Common myeloid progenitor, CD34-positive (primary cell): ENCODE data around the gene SYNGR3.
A peak's percentile ranks its signal among the peaks of the same experiment; 100 is the strongest.

Experiments
- CTCF ChIA-PET: fragments of 350-600 bp; sonication (Branson Sonifier 250); formaldehyde crosslinking; loops from one replicate; lab custom pipeline; 2021; ENCODE audit warnings: antibody characterized with exemption; lab: Charles Lee
- POLR2A ChIA-PET: fragments of 350-600 bp; sonication (Branson Sonifier 250); formaldehyde crosslinking; loops from one replicate; lab custom pipeline; 2021; ENCODE audit warnings: antibody characterized with exemption; lab: Charles Lee
- DNase-seq, 3 donors: peaks; one replicate each; pipeline versions ENCODE4 v3.0.0 to v3.0.0-alpha.2; 2013
- H3K27ac ChIP-seq, 2 experiments: 1 replicate in 1 of 2; 2 replicates in 1 of 2; pipeline ENCODE4 v1.7.0; 2013; ENCODE audit warnings: inconsistent platforms in 2 of 2, low read length in 2 of 2, mild to moderate bottlenecking in 2 of 2, low read depth in 1 of 2, moderate library complexity in 1 of 2; ENCODE audit not compliant: severe bottlenecking in 2 of 2, insufficient read depth in 1 of 2, poor library complexity in 1 of 2
- H3K27me3 ChIP-seq, 5 experiments: replicated peaks in 2 of 5; 1 replicate in 3 of 5; 2 replicates in 2 of 5; pipeline versions ENCODE4 v1.6.1 to v1.7.0; 2013; ENCODE audit warnings: low read length in 4 of 5, mild to moderate bottlenecking in 2 of 5, moderate library complexity in 2 of 5, inconsistent platforms in 1 of 5; ENCODE audit not compliant: insufficient read depth in 5 of 5, control insufficient read depth in 4 of 5
- H3K36me3 ChIP-seq, 4 experiments: 1 replicate in 2 of 4; 2 replicates in 2 of 4; pipeline versions ENCODE4 v1.6.1 to v1.7.0; 2013; ENCODE audit warnings: low read length in 3 of 4, control low read depth in 1 of 4, mild to moderate bottlenecking in 1 of 4; ENCODE audit not compliant: control insufficient read depth in 4 of 4, insufficient read depth in 4 of 4
- H3K4me1 ChIP-seq, 4 experiments: 1 replicate in 3 of 4; 2 replicates in 1 of 4; pipeline versions ENCODE4 v1.6.1 to v1.7.1; 2013; ENCODE audit warnings: low read length in 3 of 4, mild to moderate bottlenecking in 3 of 4, control low read depth in 1 of 4, inconsistent platforms in 1 of 4, moderate library complexity in 1 of 4; ENCODE audit not compliant: control insufficient read depth in 4 of 4, insufficient read depth in 4 of 4; ENCODE audit errors: control extremely low read depth in 1 of 4
- H3K4me3 ChIP-seq, 7 experiments: 1 replicate in 4 of 7; 2 replicates in 3 of 7; pipeline versions ENCODE4 v1.5.1 to v1.7.0; 2013; ENCODE audit warnings: mild to moderate bottlenecking in 7 of 7, low read length in 6 of 7, moderate library complexity in 6 of 7, inconsistent platforms in 2 of 7, low read depth in 2 of 7, control low read depth in 1 of 7; ENCODE audit not compliant: insufficient read depth in 4 of 7, control insufficient read depth in 1 of 7; ENCODE audit errors: extremely low read depth in 1 of 7
- H3K9me3 ChIP-seq, 5 experiments: 1 replicate in 4 of 5; 2 replicates in 1 of 5; pipeline versions ENCODE4 v1.6.1 to v1.7.1; 2013; ENCODE audit warnings: low read length in 4 of 5, mild to moderate bottlenecking in 2 of 5, inconsistent platforms in 1 of 5, low read depth in 1 of 5, moderate library complexity in 1 of 5; ENCODE audit not compliant: control insufficient read depth in 4 of 5, insufficient read depth in 2 of 5; ENCODE audit errors: control extremely low read depth in 1 of 5
- WGBS: methylation state at CpG from one replicate; pipeline ENCODE4 v1.1.5; 2013; ENCODE audit not compliant: insufficient coverage; 5-methylcytosine and 5-hydroxymethylcytosine counted together

Gene SYNGR3

DNA sequence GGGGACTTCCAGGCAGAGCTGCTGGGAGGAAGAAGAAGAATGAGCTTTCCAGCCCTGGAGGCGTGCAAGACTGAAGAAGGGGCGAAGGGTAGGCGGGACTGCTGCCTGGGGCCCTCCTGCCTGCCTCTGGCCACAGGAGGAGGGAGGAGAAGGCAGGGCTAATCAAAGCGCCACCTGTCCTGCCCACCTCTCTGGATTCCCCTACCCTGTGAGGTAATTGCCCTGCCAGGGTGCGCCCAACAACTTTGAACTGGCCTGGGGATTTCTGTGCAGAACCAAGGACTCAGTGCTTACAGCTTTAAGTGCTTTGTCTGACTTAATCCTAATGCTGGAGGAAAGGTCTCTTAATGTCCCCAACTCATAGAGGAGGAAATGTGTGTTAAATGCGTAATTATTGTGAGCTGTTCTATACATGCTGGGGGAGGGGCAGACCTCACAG, 8.4 kb upstream of the SYNGR3 start, which contains the start of gene NOXO1:
NOXO1 (minus strand) TSS at position 72 of the 439 bp plus-strand sequence. CDS start 290 bp downstream, outside the sequence.
- ChIA-PET POLR2A (interaction anchor here (0.6 kb wide), 1 partner anchor 267 kb away, joined by 3 read pairs; no protein-coding TSS in a partner anchor), CTCF (interaction anchor here (0.9 to 1.4 kb wide), 3 partner anchors 10 to 23 kb away, joined by 3 to 5 read pairs (median 4); partner anchors contain the start of gene TBL3)
- Histone ChIP-seq H3K27me3 (peaks cover 0 to 64% (median 33%) of the 10 kb centered on the region in 5 experiments), H3K4me3 (no peak within 1 kb of the TSS), H3K36me3 (peaks cover 2 to 40% (median 27%) of the 10 kb centered on the region in 4 experiments), H3K4me1 (peaks cover 0 to 29% (median 24%) of the 10 kb centered on the region in 4 experiments), H3K27ac (no peak within 1 kb of the TSS), H3K9me3 (peaks cover 0 to 3% (median 0%) of the 10 kb centered on the region in 5 experiments)
- DNase-seq, result no peak
- WGBS, result 32% methylated on average over 6 of the region's 6 CpGs

DNA sequence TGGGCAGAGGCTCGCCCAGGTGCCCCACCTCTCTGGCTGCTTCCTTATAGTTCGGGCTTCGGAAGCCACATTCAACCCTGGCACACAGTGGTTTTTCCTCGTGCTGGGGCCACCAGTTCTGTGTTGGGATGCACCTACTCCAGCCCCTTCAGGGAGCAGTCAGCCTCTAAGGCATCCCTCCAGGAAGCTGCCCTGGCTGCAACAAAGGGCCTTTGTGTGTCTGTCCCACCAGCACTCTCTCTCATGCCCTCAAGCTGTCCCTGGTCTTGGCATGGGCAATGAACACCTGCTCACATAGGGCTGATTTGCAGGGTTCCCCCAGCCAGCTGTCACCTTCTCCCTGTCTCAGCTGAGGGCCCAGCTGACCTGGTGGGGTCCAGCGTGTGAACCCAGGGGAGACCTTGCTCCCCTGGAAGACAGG, 7.7 kb upstream of the SYNGR3 start:
- Histone ChIP-seq H3K27me3 (peaks cover 0 to 64% (median 33%) of the 10 kb centered on the region in 5 experiments), H3K27ac (no peak overlapping the region), H3K4me3 (no peak overlapping the region), H3K9me3 (peaks cover 0 to 3% (median 0%) of the 10 kb centered on the region in 5 experiments), H3K36me3 (peaks cover 0 to 40% (median 25%) of the 10 kb centered on the region in 4 experiments), H3K4me1 (peaks cover 0 to 29% (median 24%) of the 10 kb centered on the region in 4 experiments)
- DNase-seq, result no peak
- CTCF ChIA-PET, result interaction anchor here (1.1 to 1.4 kb wide), 2 partner anchors 10 to 15 kb away, joined by 3 to 5 read pairs; partner anchors contain the start of gene TBL3
- POLR2A ChIA-PET, result no interaction called here
- WGBS, result 72% methylated on average over 4 of the region's 5 CpGs

DNA sequence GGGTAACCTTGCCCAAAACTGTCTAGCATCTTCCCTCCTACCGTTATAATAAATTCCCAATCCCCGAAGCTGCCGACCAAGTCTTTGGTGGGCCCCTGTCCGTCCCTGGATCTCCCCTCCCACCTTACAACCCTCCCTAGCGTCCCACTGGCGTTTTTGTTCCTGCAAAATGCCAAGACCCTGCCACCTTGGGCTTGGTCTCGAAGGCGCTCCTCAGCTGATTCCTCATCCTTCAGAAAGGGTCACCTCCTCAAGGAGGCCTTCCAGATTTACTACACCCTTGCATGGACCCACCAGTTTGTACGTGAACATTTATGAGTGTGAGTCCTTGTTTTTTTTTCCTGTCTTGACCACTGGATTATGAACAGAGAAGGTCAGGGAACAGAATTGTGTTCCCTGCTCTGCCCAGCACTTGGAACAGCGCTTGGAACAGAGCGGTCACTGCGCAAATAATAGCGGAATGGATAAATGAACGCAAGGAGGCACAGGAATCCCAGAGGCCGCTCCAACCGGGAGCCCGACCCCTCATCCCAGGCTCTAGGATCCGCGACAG, 6.7 kb upstream of the SYNGR3 start:
- peaks cover 0 to 29% (median 24%) of the 10 kb centered on the region in 4 experiments for H3K4me1 ChIP-seq
- POLR2A ChIA-PET, result interaction anchor here (0.6 kb wide), 1 partner anchor 18 kb away, joined by 4 read pairs; the partner anchor contains the start of gene RPS2
- H3K27ac ChIP-seq, result no peak overlapping the region
- H3K36me3 ChIP-seq, result peaks cover 0 to 32% (median 22%) of the 10 kb centered on the region in 4 experiments
- H3K9me3 ChIP-seq, result no peaks in the 10 kb centered on the region
- peak overlapping the region in 6 of 7 experiments; percentile 63 to 82 (median 72) for H3K4me3 ChIP-seq
- WGBS, result 42% methylated on average over 16 of the region's 19 CpGs
- H3K27me3 ChIP-seq, result peaks cover 0 to 59% (median 33%) of the 10 kb centered on the region in 5 experiments
- DNase-seq, result no peak
- CTCF ChIA-PET, result interaction anchor here (1.1 kb wide), 1 partner anchor 21 kb away, joined by 4 read pairs; no protein-coding TSS in a partner anchor

DNA sequence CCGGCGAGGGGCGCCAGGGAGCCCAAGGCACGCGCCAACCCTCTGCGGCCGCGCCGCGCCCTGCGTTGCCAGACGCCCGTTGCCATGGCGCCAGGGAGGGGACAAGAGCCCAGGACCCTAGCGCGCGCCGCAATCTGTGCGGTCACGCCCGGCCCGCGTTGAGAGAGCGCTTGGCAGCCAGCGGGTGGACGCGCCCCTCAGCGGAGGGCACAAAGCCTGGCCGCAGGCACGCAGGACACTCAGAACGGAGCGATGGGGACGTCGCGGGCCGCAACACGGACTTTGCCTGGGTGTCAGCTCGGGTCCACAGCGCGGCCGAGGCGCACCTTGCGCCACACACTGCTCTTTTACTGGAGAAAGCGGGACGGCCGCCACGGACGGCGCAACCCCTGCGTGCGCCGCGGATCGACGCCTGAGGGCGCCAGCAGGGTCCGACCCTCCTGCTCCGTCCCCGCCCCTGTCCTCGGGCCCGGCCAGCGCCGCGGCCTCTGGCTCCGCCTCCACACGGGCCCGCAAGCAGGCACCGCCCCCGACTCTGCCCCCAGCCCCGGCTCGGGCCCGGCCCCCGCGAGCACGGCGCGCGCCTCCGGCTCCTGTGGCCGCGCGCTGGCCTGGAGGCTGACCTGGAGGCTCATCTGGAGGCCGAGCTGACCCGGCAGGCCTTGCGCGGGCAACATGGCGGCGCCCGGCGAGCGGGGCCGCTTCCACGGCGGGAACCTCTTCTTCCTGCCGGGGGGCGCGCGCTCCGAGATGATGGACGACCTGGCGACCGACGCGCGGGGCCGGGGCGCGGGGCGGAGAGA, 6.0 kb upstream of the SYNGR3 start, which contains the start of gene GFER:
GFER (plus strand) TSS at position 650 of the 803 bp plus-strand sequence; CDS start at position 676, 26 bp downstream.
- POLR2A ChIA-PET, result interaction anchor here (0.6 to 1.4 kb wide), 2 partner anchors 13 to 19 kb away, joined by 3 to 4 read pairs; partner anchors contain the start of gene RPS2
- WGBS, result under 1% methylated on average over 92 of the region's 109 CpGs
- Histone ChIP-seq H3K9me3 (no peaks in the 10 kb centered on the region), H3K4me3 (peak within 1 kb of the TSS; percentile 63 to 82 (median 73)), H3K4me1 (peaks cover 0 to 29% (median 24%) of the 10 kb centered on the region in 4 experiments), H3K27me3 (peaks cover 0 to 59% (median 37%) of the 10 kb centered on the region in 5 experiments), H3K27ac (peak within 1 kb of the TSS in 1 of 2 experiments; percentile 54), H3K36me3 (peaks cover 0 to 25% (median 17%) of the 10 kb centered on the region in 4 experiments)
- DNase-seq, result peak; percentile 70 to 85 (median 79)
- CTCF ChIA-PET, result interaction anchor here (1.1 kb wide), 1 partner anchor 20 kb away, joined by 4 read pairs; no protein-coding TSS in a partner anchor

DNA sequence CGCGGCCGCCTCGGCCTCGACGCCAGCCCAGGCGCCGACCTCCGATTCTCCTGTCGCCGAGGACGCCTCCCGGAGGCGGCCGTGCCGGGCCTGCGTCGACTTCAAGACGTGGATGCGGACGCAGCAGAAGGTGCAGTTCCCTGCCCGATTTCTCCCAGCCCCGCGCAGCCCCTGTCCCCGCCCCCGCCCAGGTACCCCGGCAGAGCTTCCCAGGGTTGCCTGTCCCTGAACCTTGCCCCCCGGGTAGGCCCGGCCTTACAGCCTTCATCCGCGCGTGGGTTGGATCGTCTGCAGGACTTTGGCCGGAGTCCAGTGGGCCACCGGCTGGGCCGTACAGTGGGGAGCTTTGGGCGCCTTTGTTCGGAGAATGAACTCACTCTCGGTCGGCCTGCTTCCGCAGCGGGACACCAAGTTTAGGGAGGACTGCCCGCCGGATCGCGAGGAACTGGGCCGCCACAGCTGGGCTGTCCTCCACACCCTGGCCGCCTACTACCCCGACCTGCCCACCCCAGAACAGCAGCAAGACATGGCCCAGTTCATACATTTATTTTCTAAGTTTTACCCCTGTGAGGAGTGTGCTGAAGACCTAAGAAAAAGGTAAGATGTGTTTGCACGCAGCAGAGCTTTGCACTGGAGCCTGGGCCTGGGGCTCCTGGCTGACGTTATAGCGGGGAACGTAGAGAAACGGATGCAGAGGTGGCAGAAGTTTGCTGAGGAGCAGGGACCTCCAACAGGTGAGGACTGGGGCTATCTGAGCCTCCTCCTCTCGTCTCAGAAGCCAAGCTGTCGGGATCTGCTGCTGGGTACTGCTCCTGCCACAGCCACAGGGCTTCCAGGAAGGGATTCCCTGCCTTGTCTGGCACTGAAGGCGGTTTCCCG, 5.2 kb upstream of the SYNGR3 start:
- peaks cover 0 to 28% (median 22%) of the 10 kb centered on the region in 4 experiments for H3K4me1 ChIP-seq
- H3K9me3 ChIP-seq, result no peaks in the 10 kb centered on the region
- CTCF ChIA-PET, result interaction anchor here (0.9 to 1.7 kb wide), 4 partner anchors 14 to 19 kb away, joined by 4 to 10 read pairs (median 4); no protein-coding TSS in a partner anchor
- H3K27ac ChIP-seq, result peak overlapping the region in 1 of 2 experiments; percentile 54
- peaks cover 0 to 59% (median 37%) of the 10 kb centered on the region in 5 experiments for H3K27me3 ChIP-seq
- H3K4me3 ChIP-seq, result peak overlapping the region; percentile 63 to 82 (median 73)
- DNase-seq, result no peak
- peaks cover 0 to 22% (median 16%) of the 10 kb centered on the region in 4 experiments for H3K36me3 ChIP-seq
- 14% methylated on average over 56 of the region's 58 CpGs for WGBS
- POLR2A ChIA-PET, result interaction anchor here (0.6 to 1.4 kb wide), 2 partner anchors 13 to 20 kb away, joined by 3 to 4 read pairs; partner anchors contain the start of gene RPS2
